K562 (cell line): ENCODE results near the gene CEP19. TPM values are rescaled to one million over a fixed set of nuclear protein-coding genes. Genes with fewer than 3 reads are reported as not detected.

ENCODE experiments used
- ATAC-seq: fragments of 200-7000 bp; cut with Tn5 transposase; 3 replicates; pipeline ENCODE4 v1.9.1; 2020; ENCODE audit warnings: moderate library complexity
- BruUV-seq: library from RNA; stranded (reverse); fragments of 400-500 nt; replicated peaks from 2 replicates; lab custom pipeline; 2021; lab: Mats Ljungman, UMichigan
- CTCF ChIA-PET: fragments of 300-600 bp; formaldehyde crosslinking; extraction: SDS; loops from one replicate; lab custom pipeline; 2021; ENCODE audit warnings: low intra/inter-chr PET ratio; lab: Yijun Ruan, JAX
- POLR2A ChIA-PET: fragments of 300-600, 350-650 bp; sonication (Branson Sonifier 250); formaldehyde crosslinking; extraction: SDS; loops from one replicate; lab custom pipeline; 2021; ENCODE audit warnings: antibody characterized with exemption, inconsistent platforms; lab: Yijun Ruan, JAX
- DNase-seq, 4 experiments: peaks; one replicate each; pipeline versions ENCODE4 v3.0.0 to v3.0.0-alpha.2; 2011 to 2018; ENCODE audit warnings: low spot score in 3 of 4, mixed read lengths in 3 of 4; ENCODE audit errors: extremely low read depth in 1 of 4
- FAIRE-seq: peaks from 2 replicates; lab custom pipeline; 2011; peaks lifted over from hg19 to GRCh38; lab: Jason Lieb, UNC
- H2AFZ ChIP-seq: 2 replicates; pipeline ENCODE4 v1.6.0; 2011; ENCODE audit warnings: low read depth, low read length, control low read depth, inconsistent platforms
- H3K27ac ChIP-seq: fragments of 200-600 bp; 3 replicates; pipeline ENCODE4 v1.8.0; 2011; ENCODE audit warnings: low read depth, mild to moderate bottlenecking, control low read depth, inconsistent platforms, low read length, moderate library complexity, mixed read lengths; ENCODE audit errors: extremely low read depth
- H3K27me3 ChIP-seq, 2 experiments: fragments of 300-600 bp in 1 of 2; 2 replicates in 1 of 2; 3 replicates in 1 of 2; pipeline versions ENCODE4 v1.6.0 to v1.8.0; 2011; ENCODE audit warnings: inconsistent platforms in 2 of 2, low read length in 2 of 2, mild to moderate bottlenecking in 1 of 2, mixed read lengths in 1 of 2, moderate library complexity in 1 of 2; ENCODE audit not compliant: control insufficient read depth in 2 of 2, insufficient read depth in 2 of 2
- H3K36me3 ChIP-seq: fragments of 300-600 bp; 3 replicates; pipeline ENCODE4 v1.8.0; 2011; ENCODE audit warnings: mild to moderate bottlenecking, low read length, inconsistent platforms; ENCODE audit not compliant: control insufficient read depth, insufficient read depth
- H3K4me1 ChIP-seq, 2 experiments: fragments of 200-600 bp in 1 of 2; replicated peaks in 1 of 2; 2 replicates in 1 of 2; 3 replicates in 1 of 2; pipeline versions ENCODE4 v1.5.1 to v1.8.0; 2011; ENCODE audit warnings: inconsistent platforms in 2 of 2, low read length in 2 of 2, mild to moderate bottlenecking in 1 of 2, mixed read lengths in 1 of 2, moderate library complexity in 1 of 2; ENCODE audit not compliant: control insufficient read depth in 2 of 2, insufficient read depth in 2 of 2
- H3K4me2 ChIP-seq: 2 replicates; pipeline ENCODE4 v1.6.1; 2011; ENCODE audit warnings: low read length, control low read depth, inconsistent platforms, mixed read lengths; ENCODE audit not compliant: insufficient read depth
- H3K4me3 ChIP-seq: fragments of 200-600 bp; sonication (generic), shearing (Covaris generic); 2 replicates; pipeline ENCODE4 v1.5.1; 2016; ENCODE audit warnings: control low read depth, inconsistent platforms
- H3K79me2 ChIP-seq: fragments of 200-600 bp; 3 replicates; pipeline ENCODE4 v1.8.0; 2011; ENCODE audit warnings: low read length, inconsistent platforms; ENCODE audit not compliant: control insufficient read depth, insufficient read depth
- H3K9ac ChIP-seq, 2 experiments: 2 replicates each; pipeline versions ENCODE4 v1.6.0 to v1.6.1; 2011; ENCODE audit warnings: low read depth in 2 of 2, low read length in 2 of 2, control low read depth in 1 of 2, inconsistent platforms in 1 of 2, mild to moderate bottlenecking in 1 of 2, mixed read lengths in 1 of 2; ENCODE audit not compliant: insufficient read depth in 1 of 2
- H3K9me1 ChIP-seq: one replicate; pipeline ENCODE4 v1.6.0; 2011; ENCODE audit warnings: inconsistent platforms, mild to moderate bottlenecking, low read length, moderate library complexity; ENCODE audit not compliant: control insufficient read depth, insufficient read depth
- H3K9me3 ChIP-seq: replicated peaks from 2 replicates; pipeline ENCODE4 v1.5.1; 2011; ENCODE audit warnings: low read depth, low read length, inconsistent platforms; ENCODE audit not compliant: control insufficient read depth, insufficient read depth
- H4K20me1 ChIP-seq: replicated peaks from 2 replicates; pipeline ENCODE4 v1.6.1; 2011; ENCODE audit warnings: low read length, inconsistent platforms, mixed read lengths; ENCODE audit not compliant: control insufficient read depth, insufficient read depth
- HIVEP1 ChIP-seq: fragments of 250-450 bp; sonication (Bioruptor Pico); IDR thresholded peaks from 2 replicates; pipeline ENCODE4 v1.4.0; 2020; ENCODE audit warnings: mild to moderate bottlenecking
- IFI16 ChIP-seq: fragments of 250-450 bp; sonication (Bioruptor Pico); IDR thresholded peaks from 2 replicates; pipeline ENCODE4 v2.1.2; 2022; ENCODE audit warnings: mild to moderate bottlenecking, inconsistent platforms
- KDM1A ChIP-seq, 2 experiments: fragments of 450-650 bp; IDR thresholded peaks; 2 replicates each; pipeline ENCODE4 v1.6.1; 2016; ENCODE audit warnings: mild to moderate bottlenecking in 2 of 2
- PRPF4 ChIP-seq: fragments of 200-400 bp; formaldehyde crosslinking; IDR thresholded peaks from one replicate; pipeline ENCODE4 v1.6.1; 2017; ENCODE audit warnings: low read length, low read depth, mild to moderate bottlenecking; ENCODE audit not compliant: insufficient read depth, poor library complexity, severe bottlenecking
- RAD51 ChIP-seq: fragments of 450-650 bp; IDR thresholded peaks from 2 replicates; pipeline ENCODE4 v1.7.1; 2016; ENCODE audit warnings: low read depth, mild to moderate bottlenecking, borderline replicate concordance
- RBM15 ChIP-seq: fragments of 200-400 bp; formaldehyde crosslinking; IDR thresholded peaks from 2 replicates; pipeline ENCODE4 v1.6.1; 2018; ENCODE audit warnings: mild to moderate bottlenecking, low read length, moderate library complexity; ENCODE audit not compliant: insufficient read depth
- STAG1 ChIP-seq: sonication (generic); formaldehyde crosslinking; IDR thresholded peaks from 2 replicates; pipeline ENCODE4 v1.5.0; 2020; ENCODE audit warnings: missing genetic modification reagents, borderline replicate concordance
- XRCC5 ChIP-seq: fragments of 200-400 bp; formaldehyde crosslinking; IDR thresholded peaks from 2 replicates; pipeline ENCODE4 v1.6.1; 2017; ENCODE audit warnings: low read depth, mild to moderate bottlenecking, low read length
- ZBTB40 ChIP-seq, 2 experiments: fragments of 450-650 bp in 1 of 2; sonication (generic) in 1 of 2; formaldehyde crosslinking in 1 of 2; IDR thresholded peaks; 2 replicates each; pipeline versions ENCODE4 v1.7.1 to v1.9.0; 2016 to 2022; ENCODE audit warnings: inconsistent platforms in 1 of 2, mild to moderate bottlenecking in 1 of 2, missing genetic modification reagents in 1 of 2
- ZKSCAN8 ChIP-seq: fragments of 200-800 bp; sonication (Bioruptor generic); IDR thresholded peaks from 2 replicates; pipeline ENCODE4 v1.6.1; 2016; ENCODE audit warnings: missing genetic modification characterization, missing compliant biosample characterization
- ZNF280B ChIP-seq: fragments of 250-450 bp; sonication (Bioruptor Pico); IDR thresholded peaks from 2 replicates; pipeline ENCODE4 v1.5.1; 2021; ENCODE audit warnings: mild to moderate bottlenecking
- WGBS: fragments of 100-300 bp; shearing (Covaris generic); methylation state at CpG from one replicate; pipeline ENCODE4 v1.1.6; 2016; ENCODE audit warnings: low coverage, mixed read lengths; ENCODE audit not compliant: insufficient coverage; ENCODE audit errors: missing lambda C conversion rate; 5-methylcytosine and 5-hydroxymethylcytosine counted together
- in situ Hi-C: fragments of 300-500 bp; cut with MboI; formaldehyde crosslinking; loops from 4 replicates; pipeline ENCODE4 v1.15.0; 2018; ENCODE audit warnings: inconsistent platforms, mixed read lengths
- intact Hi-C: fragments of 100-400 bp; cut with micrococcal nuclease; formaldehyde crosslinking; loops from 2 replicates; pipeline ENCODE4 v1.14.2; 2022
- polyA plus RNA-seq, 8 experiments: library from polyadenylated mRNA; depleted of rRNA in 4 of 8; stranded (reverse) in 5 of 8; unstranded in 3 of 8; fragments of >200 nt; fragmentation: Nextera tagmentation in 2 of 8; fragmentation: Illumina TruSeq in 1 of 8; extraction: Ambion mirVana in 2 of 8; extraction: Trizol in 1 of 8; gene quantifications; 2 replicates each; pipeline versions ENCODE4 v1.2.1 to v1.2.3, GENCODE V29; 2011 to 2014; ENCODE audit warnings: inconsistent platforms in 1 of 8, missing spikeins in 1 of 8
- total RNA-seq, 7 experiments: library from RNA; depleted of rRNA in 6 of 7; stranded (reverse); fragments of >200 nt in 6 of 7; fragmentation: Illumina TruSeq in 2 of 7; extraction: Trizol in 2 of 7; gene quantifications; 2 replicates each; pipeline versions ENCODE4 v1.2.1 to v1.2.3, GENCODE V29; 2011 to 2021; ENCODE audit warnings: low replicate concordance in 1 of 7

CEP19 gene
- total and polyA plus RNA-seq, 9 of the 15 experiments (the other 6 are each of a cell fraction or from before 2014, with no cell fraction given) = 2.5 to 4.5 (median 3.7) TPM

GRCh38 chr3:196691386-196691785 lies 20.7 kb downstream of the CEP19 start:
- no peak for ATAC-seq
- POLR2A ChIA-PET = interaction anchor here (0.6 to 1.2 kb wide), 2 partner anchors 14 to 82 kb away, joined by 3 to 4 read pairs; no protein-coding TSS in a partner anchor
- H3K79me2 ChIP-seq = no peaks in the 10 kb centered on the region

More at GRCh38 chr3:196691386-196691785, 20.7 kb downstream of the CEP19 start:
- H3K4me1 ChIP-seq = peaks cover 6 to 9% of the 10 kb centered on the region in 2 experiments; a peak in 4 of 5 replicates
- BruUV-seq = no TSS peak
- WGBS = 17% methylated on average over 6 of the region's 8 CpGs
- no peaks in the 10 kb centered on the region for H3K27me3 ChIP-seq
- no peaks in the 10 kb centered on the region for H4K20me1 ChIP-seq
- H3K9me1 ChIP-seq = no peaks in the 10 kb centered on the region
- DNase-seq (no peak), FAIRE-seq (no peak)
- 0 out of 2 replicates have a peak, but pooled peaks cover 2% of the 10 kb centered on the region for H3K9me3 ChIP-seq
- in situ Hi-C loops (no loop called here), intact Hi-C loops (no loop called here)
- H3K4me3 ChIP-seq = no peak overlapping the region
- no peaks in the 10 kb centered on the region for H3K36me3 ChIP-seq
- no peak for TF ChIP-seq XRCC5
- no peak for TF ChIP-seq PRPF4
- TF ChIP-seq ZKSCAN8 (CRISPR knock-in tag) = no peak
- TF ChIP-seq ZBTB40 (IDR thresholded peaks at IDR 0.05) = no peak
- TF ChIP-seq ZBTB40 (CRISPR knock-in tag; IDR thresholded peaks at IDR 0.05) = no peak
- no peak for TF ChIP-seq IFI16 (CRISPR knock-in tag)
- no peak for TF ChIP-seq ZNF280B (CRISPR knock-in tag)
- no peak for TF ChIP-seq HIVEP1 (CRISPR knock-in tag)
- TF ChIP-seq RAD51 = no peak
- no peak for TF ChIP-seq RBM15
- TF ChIP-seq STAG1 (CRISPR knock-in tag) = no peak
- TF ChIP-seq KDM1A (IDR thresholded peaks at IDR 0.05) = no peak
- no peak overlapping the region for H3K9ac ChIP-seq
- CTCF ChIA-PET = no interaction called here
- no peak overlapping the region for H3K4me2 ChIP-seq
- H3K27ac ChIP-seq = no peak overlapping the region
- H2AFZ ChIP-seq = peak overlapping the region; percentile 9; the same call in 1 of the 2 replicates
